Liver (tissue), 3 donors: ENCODE results near the gene STAMBPL1.

ENCODE experiments used
- ATF3 ChIP-seq: IDR thresholded peaks from 2 replicates; pipeline ENCODE4 v1.6.1; 2016; ENCODE audit warnings: antibody characterized with exemption
- CTCF ChIP-seq: fragments of 150-350 bp; IDR thresholded peaks from 2 replicates; pipeline ENCODE4 v1.5.1; 2017; ENCODE audit warnings: improper control_type of control experiment, low read depth, low read length; ENCODE audit not compliant: missing input control
- FOXA2 ChIP-seq: IDR thresholded peaks from 2 replicates; pipeline ENCODE4 v1.6.1; 2016; ENCODE audit warnings: antibody characterized with exemption
- JUND ChIP-seq, 2 donors: IDR thresholded peaks; 2 replicates each; pipeline ENCODE4 v1.6.1; 2016; ENCODE audit warnings: antibody characterized with exemption in 2 of 2
- MAX ChIP-seq: IDR thresholded peaks from 2 replicates; pipeline ENCODE4 v1.6.1; 2016; ENCODE audit warnings: antibody characterized with exemption
- RAD21 ChIP-seq, 2 donors: IDR thresholded peaks; 2 replicates each; pipeline ENCODE4 v1.6.1; 2016; ENCODE audit warnings: antibody characterized with exemption in 2 of 2, mild to moderate bottlenecking in 2 of 2
- REST ChIP-seq: IDR thresholded peaks from 2 replicates; pipeline ENCODE4 v1.6.1; 2016; ENCODE audit warnings: antibody characterized with exemption, mild to moderate bottlenecking
- RXRA ChIP-seq, 2 donors: IDR thresholded peaks; 2 replicates each; pipeline ENCODE4 v1.6.1; 2017 to 2018; ENCODE audit warnings: antibody characterized with exemption in 2 of 2, mild to moderate bottlenecking in 1 of 2
- TAF1 ChIP-seq: conservative IDR thresholded peaks from 2 replicates; pipeline ENCODE4 v1.6.1; 2016; ENCODE audit warnings: antibody characterized with exemption, mild to moderate bottlenecking
- YY1 ChIP-seq: IDR thresholded peaks from 2 replicates; pipeline ENCODE4 v1.6.1; 2016; ENCODE audit warnings: antibody characterized with exemption, mild to moderate bottlenecking
- donor health status: healthy.
- donor health status: healthy.

GRCh38 chr10:88923520-88923919, 43.5 kb downstream of the STAMBPL1 start:
- TF ChIP-seq RXRA (IDR thresholded peaks at IDR 0.05) (no peak), CTCF (no peak), YY1 (no peak), TAF1 (no peak), FOXA2 (no peak), REST (no peak), RAD21 (IDR thresholded peaks at IDR 0.05) (no peak), ATF3 (no peak), MAX (no peak), JUND (IDR thresholded peaks at IDR 0.05) (no peak)
